Liver (tissue), 9 donors: ENCODE measurements around the gene LMTK3. TPM values are rescaled to one million over a fixed set of nuclear protein-coding genes. Genes with fewer than 3 reads are reported as not detected.

Source experiments
- DNase-seq: peaks from one replicate; pipeline ENCODE4 v3.0.0-alpha.2; 2017; ENCODE audit warnings: low spot score
- H3K27ac ChIP-seq, 2 donors: one replicate each; pipeline ENCODE4 v1.7.0; 2013; ENCODE audit warnings: inconsistent platforms in 2 of 2, low read length in 2 of 2, control low read depth in 1 of 2, low read depth in 1 of 2, mild to moderate bottlenecking in 1 of 2
- H3K27me3 ChIP-seq, 4 donors: one replicate each; pipeline versions ENCODE4 v1.6.1 to v1.7.0; 2013; ENCODE audit warnings: low read length in 3 of 4, inconsistent platforms in 1 of 4, mild to moderate bottlenecking in 1 of 4, moderate library complexity in 1 of 4; ENCODE audit not compliant: control insufficient read depth in 4 of 4, insufficient read depth in 4 of 4
- H3K36me3 ChIP-seq, 4 donors: one replicate each; pipeline versions ENCODE4 v1.6.1 to v1.7.0; 2013; ENCODE audit warnings: low read length in 3 of 4, mild to moderate bottlenecking in 3 of 4, low read depth in 1 of 4, moderate library complexity in 1 of 4; ENCODE audit not compliant: control insufficient read depth in 4 of 4, insufficient read depth in 3 of 4
- H3K4me1 ChIP-seq, 4 donors: one replicate each; pipeline versions ENCODE4 v1.6.1 to v1.7.0; 2013; ENCODE audit warnings: low read length in 3 of 4, mild to moderate bottlenecking in 3 of 4, moderate library complexity in 1 of 4; ENCODE audit not compliant: control insufficient read depth in 4 of 4, insufficient read depth in 4 of 4
- H3K4me3 ChIP-seq, 3 donors: one replicate each; pipeline versions ENCODE4 v1.6.1 to v1.7.0; 2013; ENCODE audit warnings: low read length in 3 of 3, control low read depth in 1 of 3, low read depth in 1 of 3, mild to moderate bottlenecking in 1 of 3
- H3K9ac ChIP-seq, 2 donors: one replicate each; pipeline ENCODE4 v1.7.0; 2013; ENCODE audit warnings: low read length in 2 of 2, mild to moderate bottlenecking in 2 of 2, moderate library complexity in 2 of 2, control low read depth in 1 of 2, low read depth in 1 of 2
- H3K9me3 ChIP-seq, 4 donors: one replicate each; pipeline versions ENCODE4 v1.6.1 to v1.7.0; 2013; ENCODE audit warnings: low read length in 3 of 4; ENCODE audit not compliant: control insufficient read depth in 4 of 4
- ATF3 ChIP-seq: IDR thresholded peaks from 2 replicates; pipeline ENCODE4 v1.6.1; 2016; ENCODE audit warnings: antibody characterized with exemption
- FOXA1 ChIP-seq: IDR thresholded peaks from 2 replicates; pipeline ENCODE4 v1.6.1; 2016; ENCODE audit warnings: antibody characterized with exemption
- GABPA ChIP-seq, 2 donors: IDR thresholded peaks in 1 of 2; conservative IDR thresholded peaks in 1 of 2; 2 replicates each; pipeline ENCODE4 v1.6.1; 2016; ENCODE audit warnings: antibody characterized with exemption in 2 of 2, mild to moderate bottlenecking in 1 of 2, moderate library complexity in 1 of 2
- JUND ChIP-seq, 2 donors: IDR thresholded peaks; 2 replicates each; pipeline ENCODE4 v1.6.1; 2016; ENCODE audit warnings: antibody characterized with exemption in 2 of 2
- RAD21 ChIP-seq, 2 donors: IDR thresholded peaks; 2 replicates each; pipeline ENCODE4 v1.6.1; 2016; ENCODE audit warnings: antibody characterized with exemption in 2 of 2, mild to moderate bottlenecking in 2 of 2
- RXRA ChIP-seq, 2 donors: IDR thresholded peaks; 2 replicates each; pipeline ENCODE4 v1.6.1; 2017 to 2018; ENCODE audit warnings: antibody characterized with exemption in 2 of 2, mild to moderate bottlenecking in 1 of 2
- SP1 ChIP-seq: IDR thresholded peaks from 2 replicates; pipeline ENCODE4 v1.6.1; 2018; ENCODE audit warnings: antibody characterized with exemption, mild to moderate bottlenecking
- TAF1 ChIP-seq: conservative IDR thresholded peaks from 2 replicates; pipeline ENCODE4 v1.6.1; 2016; ENCODE audit warnings: antibody characterized with exemption, mild to moderate bottlenecking
- WGBS: extraction: QIAGEN DNeasy Blood & Tissue Kit; methylation state at CpG from one replicate; pipeline ENCODE4 v1.1.7; 2013; 5-methylcytosine and 5-hydroxymethylcytosine counted together
- polyA plus RNA-seq, 2 donors: library from polyadenylated mRNA; stranded (reverse) in 1 of 2; unstranded in 1 of 2; fragments of 200-250 nt in 1 of 2; fragments of >200 nt in 1 of 2; fragmentation: Nextera tagmentation in 1 of 2; extraction: Ambion mirVana in 1 of 2; gene quantifications; one replicate each; pipeline versions ENCODE4 v1.2.1 to v1.2.3, GENCODE V29; 2013 to 2015
- total RNA-seq, 2 donors: library from RNA; depleted of rRNA; stranded (reverse); fragments of >200 nt; gene quantifications; one replicate each; pipeline ENCODE4 v1.2.3, GENCODE V29; 2014
- TF ChIP-seq, protein P1 (sequence below): IDR thresholded peaks from 2 replicates; pipeline ENCODE4 v1.6.1; 2016; ENCODE audit warnings: antibody characterized with exemption, mild to moderate bottlenecking
- donor health status: healthy.
- donor health status: healthy.
- donor health status: healthy.
- donor health status: healthy.
- donor health status: healthy.

Gene LMTK3
- total and polyA plus RNA-seq, 4 donors, result 0.08 TPM; not detected in 2

DNA sequence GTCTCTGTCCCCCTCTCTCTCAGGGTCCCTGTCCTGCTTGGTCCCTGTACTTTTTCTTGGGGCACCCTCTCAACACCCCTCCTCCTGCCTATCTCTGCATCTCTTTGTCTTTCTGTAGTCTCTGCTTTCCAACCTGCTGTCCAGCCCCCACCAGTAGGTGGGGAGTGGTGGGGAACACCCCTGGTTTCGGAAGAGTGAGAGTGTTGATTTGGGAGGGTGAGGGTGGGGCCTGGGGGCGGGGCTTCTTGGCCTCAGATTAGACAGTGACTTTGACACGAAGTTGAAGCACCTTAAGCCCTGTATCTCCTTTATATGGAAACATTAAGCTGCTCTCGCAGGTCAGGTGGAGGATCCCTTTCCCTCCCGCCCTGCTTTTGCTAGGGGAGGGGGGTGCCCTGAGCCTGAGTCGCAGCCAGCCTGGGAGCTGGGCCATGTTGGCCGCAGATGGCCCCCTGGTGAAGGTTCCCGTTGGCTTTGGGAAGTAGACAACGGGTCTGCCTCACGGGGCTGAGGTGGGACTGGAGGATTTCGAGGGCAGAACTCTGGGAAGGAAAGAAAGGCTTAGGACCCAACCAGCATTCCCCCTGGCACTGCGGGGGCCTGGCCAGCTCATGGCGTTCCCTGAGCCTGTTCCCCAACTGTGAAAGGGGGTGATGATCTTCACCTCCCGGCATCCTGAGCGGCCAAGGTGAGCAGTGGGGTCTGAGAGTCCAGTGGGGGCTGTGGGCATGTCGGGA lies 56.3 kb downstream of the LMTK3 start, which contains the start of gene KCNJ14:
TSS of gene KCNJ14 (plus strand) at position 404 of the 737 bp plus-strand sequence. CDS start 6,151 bp downstream, outside the sequence.
- Histone ChIP-seq H3K27me3 (no peaks in the 10 kb centered on the region), H3K4me3 (no peak within 1 kb of the TSS), H3K36me3 (peaks cover 19 to 51% (median 23%) of the 10 kb centered on the region in 4 donors), H3K9ac (no peak within 1 kb of the TSS), H3K4me1 (peaks cover 0 to 6% (median 5%) of the 10 kb centered on the region in 4 donors), H3K9me3 (no peaks in the 10 kb centered on the region), H3K27ac (no peak within 1 kb of the TSS)
- TF ChIP-seq ATF3 (no peak), GABPA (IDR thresholded peaks at IDR 0.05 in 1 of 2, conservative IDR thresholded peaks at IDR 0.05 in 1 of 2) (no peak)
- no peak for DNase-seq
- 92% methylated on average over 16 of the region's 16 CpGs for WGBS

- Histone ChIP-seq H3K27me3 (no peaks in the 10 kb centered on the region), H3K9ac (no peak overlapping the region), H3K27ac (no peak overlapping the region), H3K4me3 (no peak overlapping the region), H3K4me1 (peaks cover 0 to 6% (median 5%) of the 10 kb centered on the region in 4 donors), H3K9me3 (no peaks in the 10 kb centered on the region), H3K36me3 (peaks cover 19 to 61% (median 29%) of the 10 kb centered on the region in 4 donors)
- no peak for TF ChIP-seq FOXA1
- TF ChIP-seq RXRA (IDR thresholded peaks at IDR 0.05), result no peak
- no peak for TF ChIP-seq TAF1
- no peak for DNase-seq
- WGBS, result 96% methylated on average over 22 of the region's 22 CpGs
Measured at GRCh38 chr19:48454150-48454730, 57.4 kb downstream of the LMTK3 start.

- Histone ChIP-seq H3K36me3 (peaks cover 23 to 73% (median 33%) of the 10 kb centered on the region in 4 donors), H3K4me3 (no peak overlapping the region), H3K4me1 (peaks cover 0 to 6% (median 5%) of the 10 kb centered on the region in 4 donors), H3K27me3 (no peaks in the 10 kb centered on the region), H3K27ac (no peak overlapping the region), H3K9me3 (no peaks in the 10 kb centered on the region), H3K9ac (no peak overlapping the region)
- no peak for DNase-seq
- 92% methylated on average over 33 of the region's 33 CpGs for WGBS
- TF ChIP-seq RAD21 (IDR thresholded peaks at IDR 0.05), result no peak
- TF ChIP-seq, protein P1, sequence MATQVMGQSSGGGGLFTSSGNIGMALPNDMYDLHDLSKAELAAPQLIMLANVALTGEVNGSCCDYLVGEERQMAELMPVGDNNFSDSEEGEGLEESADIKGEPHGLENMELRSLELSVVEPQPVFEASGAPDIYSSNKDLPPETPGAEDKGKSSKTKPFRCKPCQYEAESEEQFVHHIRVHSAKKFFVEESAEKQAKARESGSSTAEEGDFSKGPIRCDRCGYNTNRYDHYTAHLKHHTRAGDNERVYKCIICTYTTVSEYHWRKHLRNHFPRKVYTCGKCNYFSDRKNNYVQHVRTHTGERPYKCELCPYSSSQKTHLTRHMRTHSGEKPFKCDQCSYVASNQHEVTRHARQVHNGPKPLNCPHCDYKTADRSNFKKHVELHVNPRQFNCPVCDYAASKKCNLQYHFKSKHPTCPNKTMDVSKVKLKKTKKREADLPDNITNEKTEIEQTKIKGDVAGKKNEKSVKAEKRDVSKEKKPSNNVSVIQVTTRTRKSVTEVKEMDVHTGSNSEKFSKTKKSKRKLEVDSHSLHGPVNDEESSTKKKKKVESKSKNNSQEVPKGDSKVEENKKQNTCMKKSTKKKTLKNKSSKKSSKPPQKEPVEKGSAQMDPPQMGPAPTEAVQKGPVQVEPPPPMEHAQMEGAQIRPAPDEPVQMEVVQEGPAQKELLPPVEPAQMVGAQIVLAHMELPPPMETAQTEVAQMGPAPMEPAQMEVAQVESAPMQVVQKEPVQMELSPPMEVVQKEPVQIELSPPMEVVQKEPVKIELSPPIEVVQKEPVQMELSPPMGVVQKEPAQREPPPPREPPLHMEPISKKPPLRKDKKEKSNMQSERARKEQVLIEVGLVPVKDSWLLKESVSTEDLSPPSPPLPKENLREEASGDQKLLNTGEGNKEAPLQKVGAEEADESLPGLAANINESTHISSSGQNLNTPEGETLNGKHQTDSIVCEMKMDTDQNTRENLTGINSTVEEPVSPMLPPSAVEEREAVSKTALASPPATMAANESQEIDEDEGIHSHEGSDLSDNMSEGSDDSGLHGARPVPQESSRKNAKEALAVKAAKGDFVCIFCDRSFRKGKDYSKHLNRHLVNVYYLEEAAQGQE, result no peak
- no peak for TF ChIP-seq SP1
- no peak for TF ChIP-seq TAF1
- no peak for TF ChIP-seq JUND (IDR thresholded peaks at IDR 0.05)
- TF ChIP-seq RXRA (IDR thresholded peaks at IDR 0.05), result no peak
Measured at GRCh38 chr19:48452289-48453190, 59.1 kb downstream of the LMTK3 start.
